Measurements from ENCODE around the gene MTARC2. TPM values are rescaled to one million over a fixed set of nuclear protein-coding genes. Genes with fewer than 3 reads are reported as not detected.

The MTARC2 gene
- total and polyA plus RNA-seq, 10 of the 15 experiments (the other 5 are each of a cell fraction or from before 2014, with no cell fraction given): 1.9 to 5.5 (median 3.3) TPM

GRCh38 chr1:220705782-220706181, 42.3 kb upstream of the MTARC2 start (continued):
- TF ChIP-seq PRDM15 (CRISPR knock-in tag; IDR thresholded peaks at IDR 0.05) (no peak), BRCA1 (IDR thresholded peaks at IDR 0.05; ENCODE audit: low read depth, low read length) (no peak), CBFB (IDR thresholded peaks at IDR 0.05; ENCODE audit: low read depth) (no peak), ZNF592 (IDR thresholded peaks at IDR 0.05) (no peak), CTCF (IDR thresholded peaks at IDR 0.05 in 2 of 3, conservative IDR thresholded peaks at IDR 0.05 in 1 of 3; ENCODE audit: control insufficient read depth in 2 of 3, extremely low read depth in 1 of 3, insufficient read depth in 1 of 3, low read depth in 3 of 3, low read length in 3 of 3) (no peak)

Data from GM12878 (cell line).